ENCODE results near the gene CBLN3. TPM values are rescaled to one million over a fixed set of nuclear protein-coding genes. Genes with fewer than 3 reads are reported as not detected.
A peak's percentile ranks its signal among the peaks of the same experiment; 100 is the strongest.
"Not testable (repeated sequence)": the region's sequence is repeated elsewhere in the genome, so short reads cannot be mapped to it uniquely, and the experiment has no call there.

CBLN3 gene
- total and polyA plus RNA-seq, 9 of the 15 experiments (the other 6 are each of a cell fraction or from before 2014, with no cell fraction given) = 0.05 to 0.59 (median 0.26) TPM; not detected in 1

DNA sequence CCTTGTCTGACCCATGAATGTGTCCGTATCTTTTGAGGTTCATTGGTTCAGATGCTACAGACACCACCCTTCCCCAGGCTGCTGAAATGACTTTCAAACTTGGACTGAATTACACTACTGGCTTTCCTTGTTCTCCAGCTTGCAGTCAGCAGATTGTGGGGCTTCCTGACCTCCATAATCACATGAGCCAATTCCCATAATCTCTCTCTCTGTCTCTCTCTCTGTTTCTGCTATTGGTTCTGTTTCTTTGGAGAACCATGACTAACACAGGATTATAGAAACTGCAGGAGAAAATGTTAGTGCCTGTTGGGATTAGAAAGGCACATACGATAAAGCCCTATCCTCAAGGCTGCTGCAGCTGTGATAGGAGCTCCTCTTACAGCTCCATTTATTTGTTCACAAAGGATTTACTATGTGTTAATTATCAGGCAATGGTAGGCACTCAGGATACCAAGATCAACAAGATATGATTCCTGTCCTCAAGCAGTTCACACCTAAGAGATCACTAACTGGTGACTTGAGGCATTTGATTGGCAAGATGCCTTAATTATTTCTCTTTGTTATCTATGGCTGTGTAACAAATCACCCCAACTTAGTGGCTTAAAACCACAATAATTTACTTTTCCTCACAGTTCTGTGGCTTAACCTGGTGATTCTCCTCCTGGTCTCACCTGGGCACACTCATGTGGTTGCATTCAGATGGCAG, 40.8 kb downstream of the CBLN3 start:
- Histone ChIP-seq H3K27me3 (ENCODE audit: control insufficient read depth in 2 of 2, insufficient read depth in 2 of 2, low read length in 2 of 2) (no peaks in the 10 kb centered on the region), H3K4me3 (no peak overlapping the region), H3K36me3 (ENCODE audit: control insufficient read depth, insufficient read depth, low read length) (no peaks in the 10 kb centered on the region), H3K4me1 (replicated peaks in 1 of 2; ENCODE audit: control insufficient read depth in 2 of 2, insufficient read depth in 2 of 2, low read length in 2 of 2) (peaks cover 7 to 11% of the 10 kb centered on the region in 2 experiments; a peak in 3 of 5 replicates), H4K20me1 (replicated peaks; ENCODE audit: control insufficient read depth, insufficient read depth, low read length) (no peaks in the 10 kb centered on the region), H3K9ac (ENCODE audit: insufficient read depth in 1 of 2, low read depth in 2 of 2, low read length in 2 of 2) (no peak overlapping the region; a peak in 1 of 4 replicates), H3K27ac (ENCODE audit: extremely low read depth, low read depth, low read length) (no peak overlapping the region), H3K79me2 (ENCODE audit: control insufficient read depth, insufficient read depth, low read length) (no peaks in the 10 kb centered on the region), H2AFZ (ENCODE audit: low read depth, low read length) (peak overlapping the region; percentile 80), H3K9me3 (replicated peaks; ENCODE audit: control insufficient read depth, insufficient read depth, low read depth, low read length) (no peaks in the 10 kb centered on the region), H3K4me2 (ENCODE audit: insufficient read depth, low read length) (peak overlapping the region; percentile 54), H3K9me1 (ENCODE audit: control insufficient read depth, insufficient read depth, low read length) (no peaks in the 10 kb centered on the region)
- no peak for ATAC-seq
- no TSS peak for BruUV-seq (replicated peaks)
- TF ChIP-seq BCL6 (CRISPR knock-in tag; IDR thresholded peaks at IDR 0.05) (no peak), CBFA2T3 (IDR thresholded peaks at IDR 0.05) (0 out of 2 replicates have a peak, but pooled peaks have one; percentile 20)
- DNase-seq (ENCODE audit: extremely low read depth in 1 of 4, low spot score in 3 of 4) = no peak
- in situ Hi-C loops (cut with MboI) = no loop called here
- CTCF ChIA-PET (ENCODE audit: low intra/inter-chr PET ratio) = no interaction called here
- intact Hi-C loops (cut with micrococcal nuclease) = no loop called here
- WGBS (ENCODE audit: insufficient coverage, low coverage, missing lambda C conversion rate) = 11% methylated on average over 2 of the region's 2 CpGs
- POLR2A ChIA-PET = interaction anchor here (0.7 to 1.0 kb wide), 2 partner anchors 12 to 16 kb away, joined by 3 to 4 read pairs; no protein-coding TSS in a partner anchor
- FAIRE-seq = peak; percentile 6

DNA sequence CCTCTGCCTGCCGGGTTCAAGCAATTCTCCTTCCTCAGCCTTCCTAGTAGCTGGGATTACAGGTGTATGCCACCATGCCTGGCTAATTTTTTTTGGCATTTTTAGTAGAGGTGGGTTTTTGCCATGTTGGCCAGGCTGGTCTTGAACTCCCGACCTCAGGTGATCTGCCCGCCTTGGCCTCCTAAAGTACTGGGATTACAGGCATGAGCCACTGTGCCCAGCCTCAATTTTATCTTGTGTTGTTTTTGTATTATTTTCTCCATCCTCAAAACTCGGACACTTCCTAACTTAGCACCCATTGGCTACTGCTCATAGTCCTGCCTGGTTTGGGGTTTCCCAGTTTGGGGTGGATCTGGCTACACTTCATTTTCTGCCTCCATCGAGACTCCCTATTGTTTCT, 41.9 kb downstream of the CBLN3 start:
- FAIRE-seq; H4K20me1 ChIP-seq (replicated peaks; ENCODE audit: control insufficient read depth, insufficient read depth, low read length); CTCF ChIA-PET (ENCODE audit: low intra/inter-chr PET ratio); H3K9me3 ChIP-seq (replicated peaks; ENCODE audit: control insufficient read depth, insufficient read depth, low read depth, low read length); BruUV-seq (replicated peaks); H3K27ac ChIP-seq (ENCODE audit: extremely low read depth, low read depth, low read length); H3K79me2 ChIP-seq (ENCODE audit: control insufficient read depth, insufficient read depth, low read length); H3K9ac ChIP-seq (ENCODE audit: insufficient read depth in 1 of 2, low read depth in 2 of 2, low read length in 2 of 2); H3K9me1 ChIP-seq (ENCODE audit: control insufficient read depth, insufficient read depth, low read length); H3K27me3 ChIP-seq (ENCODE audit: control insufficient read depth in 2 of 2, insufficient read depth in 2 of 2, low read length in 2 of 2); in situ Hi-C loops (cut with MboI); H2AFZ ChIP-seq (ENCODE audit: low read depth, low read length); H3K4me2 ChIP-seq (ENCODE audit: insufficient read depth, low read length); H3K36me3 ChIP-seq (ENCODE audit: control insufficient read depth, insufficient read depth, low read length); intact Hi-C loops (cut with micrococcal nuclease); DNase-seq (ENCODE audit: extremely low read depth in 1 of 4, low spot score in 3 of 4); POLR2A ChIA-PET; ATAC-seq; H3K4me3 ChIP-seq: not testable (repeated sequence)
- WGBS (ENCODE audit: insufficient coverage, low coverage, missing lambda C conversion rate) = 21% methylated on average over 5 of the region's 5 CpGs
- peaks cover 7 to 11% of the 10 kb centered on the region in 2 experiments; a peak in 3 of 5 replicates for H3K4me1 ChIP-seq (replicated peaks in 1 of 2; ENCODE audit: control insufficient read depth in 2 of 2, insufficient read depth in 2 of 2, low read length in 2 of 2)
